GM12878 (cell line): ENCODE measurements around the gene CARS2. TPM values are rescaled to one million over a fixed set of nuclear protein-coding genes. Genes with fewer than 3 reads are reported as not detected.

Source experiments
- ATAC-seq: fragments of 200-7000 bp; cut with Tn5 transposase; 3 replicates; pipeline ENCODE4 v1.9.1; 2020; ENCODE audit warnings: mild to moderate bottlenecking, moderate library complexity
- BruUV-seq: library from RNA; stranded (reverse); fragments of 400-500 nt; replicated peaks from 2 replicates; lab custom pipeline; 2021; lab: Mats Ljungman, UMichigan
- CTCF ChIA-PET: fragments of 300-600 bp; sonication (Branson Sonifier 250); formaldehyde crosslinking; extraction: SDS; loops from one replicate; lab custom pipeline; 2021; ENCODE audit warnings: inconsistent platforms; lab: Yijun Ruan, JAX
- POLR2A ChIA-PET: fragments of 350-600 bp; formaldehyde crosslinking; extraction: SDS; loops from one replicate; lab custom pipeline; 2021; ENCODE audit warnings: inconsistent platforms; lab: Charles Lee
- RAD21 ChIA-PET: fragments of 300-600 bp; sonication (Branson Sonifier 250); formaldehyde crosslinking; loops from one replicate; lab custom pipeline; 2023; ENCODE audit warnings: antibody characterized with exemption; ENCODE audit not compliant: unreplicated experiment; lab: Charles Lee
- SMC1A ChIA-PET: fragments of 300-600 bp; sonication (Branson Sonifier 250); formaldehyde crosslinking; loops from one replicate; lab custom pipeline; 2023; ENCODE audit not compliant: unreplicated experiment, uncharacterized antibody; lab: Charles Lee
- DNase-seq: peaks from one replicate; pipeline ENCODE4 v3.0.0-alpha.2; 2011; ENCODE audit warnings: low read depth, low spot score
- FAIRE-seq: peaks from 3 replicates; lab custom pipeline; 2011; peaks lifted over from hg19 to GRCh38; lab: Jason Lieb, UNC
- H2AFZ ChIP-seq: 2 replicates; pipeline ENCODE4 v1.6.0; 2011; ENCODE audit warnings: low read depth, low read length, control low read depth; ENCODE audit not compliant: control insufficient read depth
- H3K27ac ChIP-seq: 2 replicates; pipeline ENCODE4 v1.5.1; 2011; ENCODE audit warnings: control low read depth; ENCODE audit not compliant: control insufficient read depth, insufficient read depth
- H3K27me3 ChIP-seq, 2 experiments: replicated peaks in 1 of 2; 2 replicates each; pipeline versions ENCODE4 v1.6.0 to v1.6.1; 2011; ENCODE audit warnings: low read length in 1 of 2; ENCODE audit not compliant: control insufficient read depth in 2 of 2, insufficient read depth in 2 of 2
- H3K36me3 ChIP-seq, 2 experiments: 2 replicates each; pipeline ENCODE4 v1.5.1; 2011; ENCODE audit warnings: low read length in 1 of 2; ENCODE audit not compliant: control insufficient read depth in 2 of 2, insufficient read depth in 2 of 2
- H3K4me1 ChIP-seq: 2 replicates; pipeline ENCODE4 v1.6.1; 2011; ENCODE audit warnings: mild to moderate bottlenecking, low read length, moderate library complexity, mixed read lengths; ENCODE audit not compliant: control insufficient read depth, insufficient read depth
- H3K4me2 ChIP-seq: 2 replicates; pipeline ENCODE4 v1.6.0; 2011; ENCODE audit warnings: control low read depth; ENCODE audit not compliant: control insufficient read depth, insufficient read depth
- H3K4me3 ChIP-seq: fragments of 200-600 bp; sonication (generic); 2 replicates; pipeline ENCODE4 v1.5.1; 2016
- H3K79me2 ChIP-seq: 2 replicates; pipeline ENCODE4 v1.6.0; 2011; ENCODE audit warnings: low read length; ENCODE audit not compliant: control insufficient read depth, insufficient read depth
- H3K9ac ChIP-seq: 2 replicates; pipeline ENCODE4 v1.8.0; 2011; ENCODE audit warnings: low read length, control low read depth, mixed read lengths; ENCODE audit not compliant: control insufficient read depth, insufficient read depth
- H3K9me3 ChIP-seq: replicated peaks from 3 replicates; pipeline ENCODE4 v1.5.1; 2011; ENCODE audit warnings: mild to moderate bottlenecking, low read length; ENCODE audit not compliant: control insufficient read depth, insufficient read depth
- H4K20me1 ChIP-seq: 2 replicates; pipeline ENCODE4 v1.6.0; 2011; ENCODE audit not compliant: control insufficient read depth, insufficient read depth
- REST ChIP-seq: IDR thresholded peaks from 2 replicates; pipeline ENCODE4 v1.6.1; 2012; ENCODE audit warnings: mild to moderate bottlenecking, low read depth, low read length
- WGBS: methylation state at CpG from one replicate; pipeline ENCODE4 v1.1.6; 2016; ENCODE audit warnings: low lambda C conversion rate; ENCODE audit not compliant: insufficient replicate concordance, insufficient coverage; ENCODE audit errors: missing lambda C conversion rate; 5-methylcytosine and 5-hydroxymethylcytosine counted together
- in situ Hi-C: fragments of 300-500 bp; cut with MboI; formaldehyde crosslinking; loops from 9 replicates; pipeline ENCODE4 v1.14.3; 2018; ENCODE audit warnings: mixed read lengths
- intact Hi-C: fragments of 100-400 bp; cut with micrococcal nuclease; formaldehyde crosslinking; loops from one replicate; pipeline ENCODE4 v1.14.2; 2022; ENCODE audit not compliant: unreplicated experiment
- polyA plus RNA-seq, 11 experiments: library from polyadenylated mRNA; depleted of rRNA in 4 of 11; unstranded in 6 of 11; stranded (reverse) in 5 of 11; fragments of >200 nt; fragmentation: Nextera tagmentation in 4 of 11; fragmentation: Illumina TruSeq in 1 of 11; extraction: Ambion mirVana in 4 of 11; extraction: Trizol in 1 of 11; gene quantifications; 1 replicate in 1 of 11; 2 replicates in 10 of 11; pipeline versions ENCODE4 v1.2.1 to v1.2.3, GENCODE V29; 2011 to 2016; ENCODE audit warnings: inconsistent platforms in 2 of 11, missing spikeins in 2 of 11, low read depth in 1 of 11
- total RNA-seq, 4 experiments: library from RNA; depleted of rRNA in 3 of 4; stranded (reverse); fragments of >200 nt in 3 of 4; fragmentation: Illumina TruSeq in 1 of 4; extraction: Trizol in 1 of 4; gene quantifications; 2 replicates each; pipeline versions ENCODE4 v1.2.1 to v1.2.3, GENCODE V29; 2013 to 2021

CARS2 gene
- total and polyA plus RNA-seq, 10 of the 15 experiments (the other 5 are each of a cell fraction or from before 2014, with no cell fraction given) = 4.2 to 101 (median 61.5) TPM

- H3K4me3 ChIP-seq = no peak overlapping the region
- FAIRE-seq (no peak), ATAC-seq (no peak), DNase-seq (no peak)
- peaks cover 3 to 4% of the 10 kb centered on the region in 2 experiments for H3K36me3 ChIP-seq
- intact Hi-C loops (loop anchor here (5.0 kb wide), 2 partner anchors 59 to 294 kb away; no protein-coding TSS in a partner anchor), in situ Hi-C loops (no loop called here)
- no peaks in the 10 kb centered on the region for H3K9me3 ChIP-seq
- ChIA-PET SMC1A (interaction anchor here (1.0 to 2.7 kb wide), 7 partner anchors 21 to 200 kb away, joined by 3 to 8 read pairs (median 4); no protein-coding TSS in a partner anchor), POLR2A (interaction anchor here (1.2 to 1.6 kb wide), 3 partner anchors 11 to 96 kb away, joined by 3 to 6 read pairs (median 4); no protein-coding TSS in a partner anchor), CTCF (interaction anchor here (0.6 to 3.1 kb wide), 6 partner anchors 12 to 399 kb away, joined by 3 to 18 read pairs (median 4); no protein-coding TSS in a partner anchor), RAD21 (interaction anchor here (0.7 to 4.3 kb wide), 5 partner anchors 93 to 397 kb away, joined by 3 to 22 read pairs (median 4); no protein-coding TSS in a partner anchor)
- peaks cover 73% of the 10 kb centered on the region for H3K79me2 ChIP-seq
- H4K20me1 ChIP-seq = peaks cover 3% of the 10 kb centered on the region; the same call in 1 of the 2 replicates
- no peak overlapping the region for H2AFZ ChIP-seq
- H3K27ac ChIP-seq = no peak overlapping the region
- no peaks in the 10 kb centered on the region for H3K27me3 ChIP-seq
- H3K9ac ChIP-seq = no peak overlapping the region
- H3K4me1 ChIP-seq = peaks cover 10% of the 10 kb centered on the region
- no TSS peak for BruUV-seq
- H3K4me2 ChIP-seq = 0 out of 2 replicates have a peak overlapping the region, but pooled peaks have one; percentile 22
- 96% methylated on average over 9 of the region's 9 CpGs for WGBS
- no peak for TF ChIP-seq REST
These were observed 87.1 kb downstream of the CARS2 start for GRCh38 chr13:110618780-110619179.
